ENCODE measurements around the gene PPP2R2D.

The PPP2R2D gene

GRCh38 chr10:131954356-131954965 is 53.7 kb downstream of the PPP2R2D start:
- DNase-seq: no peak

GRCh38 chr10:131955591-131956340 is 55.0 kb downstream of the PPP2R2D start:
- DNase-seq: no peak

- DNase-seq: no peak
Observed at GRCh38 chr10:131959841-131960240, 59.0 kb downstream of the PPP2R2D start.

GRCh38 chr10:131960631-131961046 is 59.8 kb downstream of the PPP2R2D start:
- no peak for DNase-seq

DNA sequence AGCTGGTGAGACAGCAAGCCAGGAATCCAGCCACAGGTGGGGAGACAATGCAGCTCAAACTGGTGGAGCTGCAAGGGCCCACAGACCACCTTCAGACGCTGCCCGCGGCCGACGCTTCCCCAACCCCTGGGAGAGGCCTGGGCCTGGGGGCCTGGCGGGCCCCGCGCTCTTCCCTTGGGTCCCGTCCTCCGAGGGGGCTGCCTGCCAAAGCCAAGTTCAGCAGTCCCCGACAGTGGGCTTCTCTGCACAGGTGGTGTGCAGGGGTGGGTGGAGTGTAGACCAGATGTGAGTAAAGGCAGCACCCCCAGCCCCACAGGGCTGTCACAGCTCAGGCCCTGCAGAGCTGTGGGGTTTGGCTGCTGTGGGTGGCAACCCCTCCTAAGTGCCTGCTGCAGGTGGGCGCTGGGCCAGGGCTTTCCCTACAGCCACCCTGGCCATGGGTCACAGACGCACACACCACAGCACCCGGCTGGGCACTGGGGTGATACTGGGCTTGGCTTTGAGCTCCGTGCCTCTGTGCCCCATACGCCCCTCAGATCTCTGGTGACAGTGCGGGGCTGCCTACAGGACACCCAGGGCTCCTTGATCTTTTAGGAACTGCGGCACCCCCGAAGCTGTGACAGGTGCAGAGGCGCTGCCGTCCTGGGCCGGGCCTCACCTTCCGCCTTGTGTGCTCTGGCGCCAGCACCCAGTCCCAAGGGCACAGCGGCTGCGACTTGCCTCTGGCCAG is 60.4 kb downstream of the PPP2R2D start:
- DNase-seq: no peak

DNA sequence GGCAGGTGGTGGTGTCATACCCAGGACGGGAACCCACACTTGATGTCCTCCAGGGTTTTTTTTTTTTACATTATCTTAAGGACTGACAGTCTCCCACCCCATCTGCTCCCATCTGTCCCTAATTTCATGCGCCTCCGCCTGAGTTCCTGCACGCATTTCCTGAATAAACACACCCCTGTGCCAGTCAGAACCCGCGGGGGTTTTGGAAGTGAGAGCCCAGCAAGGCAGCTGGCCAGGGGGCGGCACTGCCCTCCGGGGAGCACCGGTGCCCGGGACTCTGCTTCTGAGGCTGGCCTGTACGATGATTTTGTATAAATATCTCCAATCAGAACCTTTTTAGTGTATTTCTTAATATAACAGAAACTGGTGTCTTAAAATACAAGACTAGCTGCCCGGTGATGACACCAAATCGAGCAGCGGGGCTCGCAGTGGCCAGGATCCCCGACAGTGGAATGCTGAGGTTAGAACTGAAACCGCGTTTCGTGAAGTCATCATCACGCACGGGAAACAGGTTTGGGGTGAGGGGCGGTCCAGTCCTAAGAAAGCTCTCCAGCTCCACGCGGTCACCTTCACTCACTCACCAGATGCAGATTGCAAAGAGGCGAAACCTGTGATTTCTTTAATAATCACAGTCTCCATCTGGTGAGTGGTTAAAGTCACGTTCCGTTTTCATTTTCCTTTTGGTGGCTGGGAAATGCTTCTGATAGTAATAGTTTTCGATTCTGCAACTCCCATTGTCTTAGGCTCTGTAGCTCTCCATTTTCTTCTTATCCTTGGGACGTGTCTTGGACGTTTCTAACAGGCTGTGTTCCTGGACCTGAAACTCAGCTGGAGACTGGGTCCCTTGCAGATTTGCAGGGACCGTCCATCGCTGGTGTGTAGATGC is 61.2 kb downstream of the PPP2R2D start:
- no peak for DNase-seq

DNA sequence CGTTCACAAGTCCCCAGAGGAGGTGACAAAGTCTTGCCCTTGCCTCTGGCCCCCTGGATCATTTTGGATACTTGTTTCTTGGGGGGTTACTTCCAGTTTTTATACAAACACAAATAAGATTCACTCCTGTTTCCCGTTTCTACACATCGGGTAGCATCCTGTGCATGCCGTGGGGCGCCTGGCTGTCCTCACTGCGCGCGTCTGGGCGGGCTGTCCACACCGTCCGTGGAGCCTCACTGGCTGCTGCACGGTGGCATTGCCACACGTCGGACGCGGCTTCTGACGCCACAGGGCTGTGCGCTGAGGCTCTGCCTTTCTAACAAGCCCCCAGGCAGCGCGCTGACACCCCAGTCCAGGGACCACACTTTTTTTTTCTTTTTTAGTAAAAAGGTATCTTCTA is 62.5 kb downstream of the PPP2R2D start:
- DNase-seq: no peak

GRCh38 chr10:131963811-131964210 is 63.0 kb downstream of the PPP2R2D start:
- DNase-seq: no peak

GRCh38 chr10:131964298-131964697 is 63.5 kb downstream of the PPP2R2D start:
- DNase-seq: no peak

- no peak for DNase-seq
Observed at GRCh38 chr10:131968949-131969348, 68.1 kb downstream of the PPP2R2D start.

DNA sequence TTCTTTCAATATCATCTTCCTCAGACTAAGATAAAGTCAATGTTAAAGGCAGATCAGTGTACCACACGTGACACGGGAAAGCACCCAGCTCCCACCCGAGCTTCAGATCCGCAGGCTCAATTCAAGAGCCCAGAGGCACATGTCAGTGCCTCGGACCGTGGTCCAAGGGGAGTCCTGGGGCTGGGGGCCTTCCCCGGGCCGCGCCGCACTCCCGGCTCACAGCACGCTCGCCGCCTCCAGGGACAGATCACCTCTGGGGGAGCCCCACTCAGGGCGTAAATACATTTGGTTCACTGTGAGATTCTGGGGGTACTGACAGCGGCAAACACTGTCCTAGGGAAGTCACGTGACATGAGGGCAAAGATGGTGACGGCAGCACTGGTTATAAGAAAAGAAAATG is 70.1 kb downstream of the PPP2R2D start:
- no peak for DNase-seq

DNA sequence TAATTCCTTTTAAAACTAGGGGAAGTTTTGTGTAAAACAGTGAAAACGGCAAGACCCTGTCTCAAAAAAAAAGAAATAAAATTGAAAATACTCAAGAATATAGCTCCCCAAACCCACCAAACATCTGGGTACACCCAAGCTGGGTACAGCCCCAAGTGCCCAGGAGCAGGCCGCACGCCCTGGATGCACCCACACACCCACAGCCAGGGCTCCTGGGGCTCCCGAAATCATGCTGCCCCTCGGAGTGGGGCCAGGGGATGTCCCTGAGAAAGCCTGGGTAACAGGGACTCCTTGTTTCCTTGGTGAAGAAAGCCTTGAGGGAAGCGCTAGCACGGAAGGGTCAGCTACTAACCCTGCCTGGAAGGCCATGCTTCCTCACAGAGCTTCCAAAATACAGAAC is 70.8 kb downstream of the PPP2R2D start:
- no peak for DNase-seq

DNA sequence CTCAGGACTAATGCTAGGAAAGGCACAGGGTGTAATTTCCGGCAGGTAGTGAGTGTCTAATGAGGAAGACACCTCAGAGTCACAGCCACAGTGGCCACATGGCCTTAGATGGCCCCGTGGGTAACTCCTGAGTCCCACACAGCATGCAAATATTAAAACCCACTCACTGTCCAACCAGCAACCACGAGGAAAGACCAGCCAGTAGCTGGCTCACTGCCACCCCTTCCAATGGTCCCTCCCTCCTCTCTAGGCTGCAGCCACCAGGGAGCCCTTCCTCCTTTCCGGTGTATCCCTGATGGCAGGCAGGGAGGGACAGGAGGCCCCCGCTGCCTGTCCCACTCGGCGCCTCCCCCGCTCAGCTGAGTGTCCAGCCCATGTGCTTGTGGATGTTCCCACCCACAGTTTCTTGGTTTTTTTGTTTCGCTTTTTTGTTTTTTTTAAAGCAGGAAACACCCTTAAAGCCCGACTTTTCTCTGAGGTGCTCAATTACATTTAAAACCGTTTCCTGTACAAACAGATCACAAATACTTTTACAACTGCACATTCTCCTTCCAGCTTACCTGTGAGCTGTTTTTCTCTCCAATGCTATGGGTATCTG is 71.8 kb downstream of the PPP2R2D start:
- DNase-seq: peak; percentile 5 to 26

DNA sequence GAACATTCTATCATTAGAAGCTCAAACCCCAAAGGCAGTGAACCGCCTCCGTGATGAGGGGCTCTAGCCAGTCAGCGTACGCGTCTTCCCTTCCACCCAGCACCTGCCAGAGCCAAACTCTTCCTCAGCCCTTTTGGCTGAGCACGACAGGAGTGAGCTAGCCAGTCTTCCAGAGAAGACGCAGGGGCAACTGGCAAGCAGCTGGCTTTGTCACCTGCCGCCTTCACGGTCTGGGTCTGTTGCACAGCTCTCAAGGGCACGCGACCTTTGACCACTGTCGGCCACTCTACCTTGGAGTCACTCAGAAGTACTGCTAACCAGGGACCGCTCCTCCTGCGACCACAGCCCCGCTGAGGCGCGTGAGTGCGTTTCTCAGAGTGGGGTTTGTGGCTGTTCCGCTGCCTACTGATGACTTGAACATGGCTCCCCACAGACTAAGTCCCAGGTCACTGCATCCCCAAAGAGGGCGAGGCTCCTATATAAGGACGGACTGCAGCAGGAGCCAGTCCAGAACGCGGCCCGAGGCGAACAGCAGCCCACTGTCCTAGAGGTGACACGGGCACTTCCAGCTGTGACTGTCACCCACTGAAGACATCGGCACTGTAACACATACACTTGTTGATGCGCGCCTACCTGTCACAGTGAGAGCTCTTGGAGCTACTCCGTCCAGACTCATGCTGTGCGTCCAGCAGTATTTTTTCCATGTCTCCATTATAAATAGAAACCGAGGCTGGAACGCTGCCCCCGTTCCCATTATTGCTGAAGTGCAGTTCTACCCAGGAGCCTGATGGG is 72.5 kb downstream of the PPP2R2D start:
- no peak for DNase-seq

DNA sequence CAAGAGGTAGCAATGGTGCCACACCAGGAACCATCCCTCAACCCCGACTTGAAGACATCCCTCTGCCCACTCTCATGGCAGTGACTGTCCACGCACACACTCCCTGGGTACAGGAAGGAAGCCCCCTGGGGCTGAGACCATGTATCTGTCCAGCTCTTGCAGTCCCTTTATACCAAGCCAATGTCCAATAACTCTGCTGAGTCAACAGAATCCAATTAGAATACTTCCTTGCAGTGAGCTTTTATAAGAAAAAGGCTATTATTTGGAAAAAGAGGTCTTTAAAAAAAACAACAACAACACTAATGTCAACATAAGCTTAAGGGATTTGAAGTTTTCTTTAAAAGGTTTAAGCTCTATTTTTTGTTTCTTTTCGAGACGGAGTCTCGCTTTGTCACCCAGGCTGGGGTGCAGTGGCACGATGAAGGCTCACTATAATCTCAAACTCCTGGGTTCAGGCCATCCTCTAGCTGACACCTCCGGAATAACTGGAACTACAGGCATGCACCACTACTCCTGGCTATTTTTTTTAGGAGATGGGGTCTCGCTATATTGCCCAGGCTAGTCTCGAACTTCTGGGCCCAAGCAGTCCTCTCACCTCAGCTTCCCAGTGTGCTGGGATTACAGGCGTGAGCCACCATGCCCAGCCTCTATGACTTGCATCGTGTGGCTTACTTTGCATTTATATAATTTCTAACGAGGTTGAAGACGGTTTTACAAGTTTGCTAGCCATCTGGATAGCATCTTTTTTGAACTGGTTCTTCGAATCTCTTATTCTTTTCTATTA is 73.4 kb downstream of the PPP2R2D start:
- no peak for DNase-seq

GRCh38 chr10:131975003-131975402 is 74.2 kb downstream of the PPP2R2D start:
- no peak for DNase-seq

DNA sequence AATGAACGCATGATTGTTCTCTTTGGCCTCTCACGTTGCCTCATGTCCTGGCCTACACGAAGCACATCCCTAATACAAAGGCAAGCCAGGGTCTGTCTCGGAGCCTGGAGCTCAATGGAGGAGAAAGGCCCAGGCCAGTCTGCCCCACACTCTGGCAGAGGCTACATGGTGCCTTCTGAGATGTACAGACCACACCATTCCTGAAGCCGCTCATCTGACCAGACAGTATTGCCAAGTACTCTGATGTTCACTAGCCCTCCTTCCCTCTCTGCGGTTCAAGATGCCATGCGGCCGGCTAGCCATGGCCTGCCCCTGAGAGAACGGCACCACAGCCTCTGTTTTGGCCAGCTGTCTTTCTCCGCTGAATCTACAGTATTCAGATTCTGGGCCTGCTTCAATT is 75.0 kb downstream of the PPP2R2D start:
- DNase-seq: no peak

DNA sequence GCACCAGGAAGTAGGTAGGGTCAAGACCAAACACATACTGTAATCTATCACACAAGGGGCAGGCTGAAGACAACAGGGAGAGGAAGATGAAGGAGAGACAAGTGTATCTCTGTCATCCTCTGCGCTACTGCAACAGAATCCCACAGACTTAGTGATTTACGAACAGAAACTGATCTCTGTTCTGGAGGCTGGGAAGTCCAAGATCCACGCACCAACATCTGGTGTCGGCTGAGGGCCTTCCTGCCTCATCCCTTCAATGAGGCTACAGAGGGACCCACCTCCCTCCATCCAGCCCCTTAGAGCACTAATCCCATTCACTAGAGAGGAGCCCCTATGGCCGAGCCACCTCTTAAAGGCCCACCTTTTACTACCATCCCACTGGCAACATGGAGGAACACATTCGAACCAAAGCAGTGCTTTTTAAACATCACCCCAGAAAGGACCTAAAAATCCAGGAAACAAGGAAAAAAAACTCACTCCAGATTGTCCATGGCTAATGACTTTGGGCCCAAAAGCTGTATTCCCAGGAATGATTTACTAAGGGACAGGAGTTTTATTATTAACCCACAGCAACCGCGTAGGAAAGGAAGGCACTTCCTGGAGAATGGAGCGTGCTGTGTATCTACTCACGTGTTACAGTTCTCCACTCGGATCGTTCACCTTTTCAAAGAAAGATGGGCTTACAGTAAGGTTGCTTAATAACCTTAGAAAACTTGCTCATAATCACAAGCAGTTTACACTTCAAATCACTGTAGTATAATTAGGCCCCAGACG is 76.7 kb downstream of the PPP2R2D start:
- DNase-seq: no peak

GRCh38 chr10:131978366-131978765 is 77.6 kb downstream of the PPP2R2D start:
- DNase-seq: no peak

DNA sequence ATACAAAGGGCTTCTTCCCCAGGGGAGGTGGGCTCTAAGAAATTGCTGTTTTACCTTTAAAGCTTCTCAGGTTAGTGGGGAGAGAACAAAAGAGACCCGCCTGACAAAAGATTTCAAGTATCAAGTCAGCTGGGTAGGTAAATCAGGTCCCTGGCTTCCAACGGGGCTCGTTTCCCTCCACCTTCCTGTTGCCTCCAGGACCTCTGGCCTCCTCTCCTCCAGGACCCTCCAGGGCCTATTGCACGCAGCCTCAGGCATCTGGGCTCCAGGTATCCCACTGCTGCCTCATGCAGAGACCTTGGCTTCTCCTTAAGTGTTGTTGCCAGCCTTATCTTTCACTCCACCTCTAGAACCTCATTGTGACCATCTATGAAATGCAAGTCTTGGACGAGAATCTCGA is 78.0 kb downstream of the PPP2R2D start:
- DNase-seq: no peak
